Pons (tissue), 1 donor: ENCODE data around the gene HOXB5.

Experiments
- DNase-seq: peaks from one replicate; pipeline ENCODE4 v3.0.0-alpha.2; 2016; ENCODE audit warnings: low spot score

Gene HOXB5

DNA sequence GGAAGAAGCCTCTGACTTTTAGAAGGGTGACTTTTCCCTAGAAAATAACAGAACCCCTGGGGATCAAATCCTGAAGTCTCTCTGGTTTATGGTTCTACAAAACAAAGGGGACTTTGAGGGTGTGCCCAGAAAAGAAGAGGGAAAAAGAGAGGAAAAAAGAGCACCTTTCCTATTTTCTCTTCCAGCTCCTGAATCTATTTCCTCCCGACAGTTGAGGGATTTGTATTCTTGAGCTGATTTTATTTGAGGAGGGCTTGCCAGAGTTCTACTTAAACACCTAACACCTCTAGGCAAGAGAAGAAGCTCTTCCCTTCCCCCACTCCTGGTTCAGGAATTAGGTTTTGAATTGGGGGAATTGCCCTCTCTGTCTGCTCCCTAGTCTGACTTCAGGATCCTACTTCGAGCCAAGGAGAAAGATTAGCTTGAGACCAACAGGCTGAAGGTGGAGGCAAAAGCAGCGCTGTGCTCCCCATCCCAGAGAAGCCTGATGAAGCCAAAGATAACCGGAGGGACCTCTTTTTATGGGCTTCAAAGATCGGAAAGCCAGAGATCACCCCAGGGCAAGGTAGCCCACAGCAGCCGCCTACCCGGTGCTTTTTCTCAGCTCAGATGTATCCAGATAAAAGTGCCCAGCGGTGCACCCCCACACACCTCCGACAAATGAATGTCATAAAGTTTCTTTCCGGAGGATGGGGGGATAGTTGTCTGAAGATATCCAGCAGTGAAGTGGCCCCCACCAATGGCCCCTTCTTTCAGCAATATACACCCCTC lies 4.3 kb downstream of the HOXB5 start:
- no peak for DNase-seq

DNA sequence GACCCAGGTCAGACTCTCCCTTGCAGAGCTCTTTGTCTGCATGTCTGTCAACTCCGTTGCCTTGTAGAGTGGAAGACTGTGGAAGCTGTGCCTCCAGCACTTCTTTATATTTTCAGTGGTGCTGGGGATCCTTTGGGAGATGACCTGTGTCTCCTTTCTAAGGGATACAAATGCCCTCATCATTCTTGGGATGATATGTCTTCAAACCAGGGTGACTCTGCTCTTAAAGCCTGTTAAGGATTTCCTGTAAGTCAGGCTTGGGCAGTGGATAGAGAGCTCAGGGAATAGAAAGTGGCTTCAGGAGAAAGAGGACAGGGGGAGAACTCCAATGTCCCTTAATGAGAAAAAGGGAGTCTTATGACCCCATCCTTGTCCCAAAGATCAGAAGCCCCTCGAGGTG lies 5.1 kb downstream of the HOXB5 start:
- no peak for DNase-seq

DNA sequence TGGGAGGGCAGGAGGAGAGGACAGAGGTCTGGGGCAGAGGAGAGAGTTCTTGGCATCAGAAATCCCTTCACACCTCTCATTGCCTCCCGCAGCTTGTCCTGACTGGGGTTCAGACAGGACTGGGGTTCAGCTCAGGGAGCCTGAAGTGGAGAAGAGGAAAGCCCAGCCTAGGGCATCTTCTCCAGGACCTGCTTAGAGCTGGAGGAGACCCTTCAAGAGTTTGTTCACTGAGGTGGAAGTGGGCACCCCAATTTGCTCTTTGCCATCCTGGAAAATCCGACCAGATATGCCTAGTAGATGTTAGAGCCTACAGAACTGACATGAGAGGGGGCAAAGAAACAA lies 5.5 kb downstream of the HOXB5 start:
- DNase-seq, result no peak

DNA sequence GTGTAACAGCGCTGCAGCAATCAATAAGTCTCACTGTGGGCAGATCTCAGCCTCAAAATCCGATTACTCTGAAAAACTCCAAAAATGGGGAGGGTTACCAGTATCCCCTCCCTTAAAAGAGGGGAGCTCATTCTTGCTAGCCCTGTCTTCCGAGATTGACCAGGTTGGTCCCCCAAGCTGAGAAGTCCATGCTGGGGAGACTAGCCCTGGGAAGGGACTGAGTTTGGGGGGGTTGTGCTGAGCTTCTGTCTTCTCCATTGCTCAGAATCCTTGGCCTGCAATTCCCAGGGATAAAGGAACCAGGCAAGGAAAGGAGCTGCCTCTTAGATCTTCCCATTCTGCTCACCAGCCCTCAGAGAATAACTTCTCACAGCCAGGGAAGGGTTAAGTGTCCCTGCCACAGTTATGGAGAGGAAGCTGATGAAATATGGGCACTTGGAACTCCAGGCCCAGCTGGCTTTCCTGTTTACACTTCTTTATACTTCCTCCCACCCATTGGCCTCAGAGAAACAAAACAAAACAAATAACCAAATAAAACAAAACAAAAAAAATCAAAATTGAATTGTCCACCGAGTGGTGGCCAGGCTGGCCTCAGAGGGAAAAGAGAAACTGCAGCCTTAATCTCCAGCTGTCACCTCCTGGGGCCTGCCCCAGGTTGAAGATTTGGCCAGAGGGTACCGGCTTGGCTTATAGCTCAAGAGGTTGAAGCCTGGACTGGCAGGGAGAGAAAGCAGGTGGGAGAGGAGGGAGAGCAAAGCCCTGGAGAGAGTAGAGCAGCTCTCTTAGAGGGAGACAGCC lies 6.1 kb downstream of the HOXB5 start:
- no peak for DNase-seq

DNA sequence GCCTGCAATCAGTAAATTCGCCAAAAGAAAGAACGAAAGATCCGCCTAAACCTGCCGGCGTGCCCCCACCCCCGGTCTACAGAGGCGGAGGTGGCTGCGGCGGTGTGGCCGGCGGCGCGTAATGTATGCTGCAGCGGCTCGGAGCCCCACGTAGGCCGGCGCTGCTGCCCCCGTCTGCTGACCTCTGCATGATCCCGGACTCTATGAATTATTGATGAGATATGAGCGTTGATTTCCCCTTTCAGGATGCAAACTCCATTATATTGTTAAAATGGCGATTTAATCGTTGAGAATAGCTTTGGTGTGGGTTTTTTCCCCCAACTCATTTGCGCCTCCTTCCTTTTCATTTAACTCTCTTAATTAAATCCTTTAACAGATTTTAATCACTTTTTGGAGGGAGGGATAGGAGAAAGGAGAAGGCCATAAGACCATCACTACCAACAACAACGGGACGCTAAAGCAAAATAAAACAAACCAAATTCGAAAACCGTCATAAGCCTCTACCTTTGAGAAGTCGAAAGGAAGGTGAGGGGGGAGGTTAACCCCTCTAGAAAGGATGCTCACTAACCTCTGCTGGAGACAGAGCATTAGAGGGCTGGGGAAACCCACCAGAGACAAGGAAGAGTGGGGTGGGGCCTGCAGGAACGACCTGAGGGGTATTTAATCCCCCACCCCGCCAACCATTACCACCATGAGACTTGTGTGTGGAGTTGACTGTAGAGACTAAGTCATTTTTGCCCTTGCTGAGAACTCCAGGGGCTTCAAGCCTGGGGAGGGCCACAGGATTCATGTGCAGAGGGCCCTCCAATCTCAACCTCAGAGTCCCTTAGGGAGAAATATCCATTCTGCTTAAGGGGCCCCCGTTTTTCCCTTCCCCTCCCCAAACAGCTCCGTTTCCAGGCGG lies 7.0 kb downstream of the HOXB5 start:
- DNase-seq, result no peak

DNA sequence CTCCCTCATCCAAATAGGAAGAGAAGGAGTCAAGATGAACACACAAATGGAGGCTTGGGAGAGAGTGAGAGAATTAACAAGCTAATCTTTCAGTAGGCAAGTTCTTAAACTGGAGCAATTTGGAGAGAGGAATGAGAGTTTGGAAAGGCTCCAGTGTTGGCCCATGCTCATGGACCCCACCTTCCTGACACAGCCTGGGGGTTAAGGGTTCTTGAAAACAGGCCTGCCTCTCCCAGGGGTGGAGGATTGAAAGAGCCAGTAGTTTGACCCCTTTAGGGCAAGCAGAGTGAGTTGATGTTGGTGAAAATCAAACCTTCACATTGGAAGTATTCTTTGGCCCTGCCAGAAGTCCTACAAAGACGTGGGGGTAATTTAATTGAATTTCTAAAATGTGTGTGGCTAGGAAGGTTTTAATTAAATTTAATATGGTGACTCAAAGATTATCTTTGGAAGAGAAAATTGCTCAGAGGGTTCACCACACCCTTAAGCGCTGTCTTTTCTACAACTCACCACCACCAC lies 9.3 kb downstream of the HOXB5 start:
- DNase-seq, result no peak

DNA sequence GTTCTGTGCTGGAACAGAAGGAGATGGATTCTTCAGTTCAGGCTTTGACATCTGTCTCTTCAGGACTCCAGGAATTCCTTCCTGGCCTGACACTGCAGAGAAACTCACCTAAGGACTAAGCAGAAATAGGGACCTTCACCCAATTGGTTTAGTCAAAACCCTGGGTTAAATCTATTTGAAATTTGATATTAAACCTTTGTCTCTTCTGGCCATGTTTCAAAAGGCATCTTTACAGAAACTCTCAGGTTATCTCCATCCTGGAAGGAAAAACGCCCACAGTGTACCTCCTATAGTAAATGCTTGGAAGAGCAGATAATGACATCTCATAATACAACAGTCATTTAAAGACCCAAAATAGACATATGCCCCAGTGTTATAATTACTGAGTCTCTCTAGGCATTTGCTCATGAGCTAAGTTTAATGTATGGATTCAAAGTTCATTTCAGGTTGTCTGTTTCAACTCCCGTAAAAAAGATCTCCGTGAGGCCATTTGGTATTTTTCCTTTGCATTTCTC lies 9.8 kb downstream of the HOXB5 start:
- DNase-seq, result no peak

DNA sequence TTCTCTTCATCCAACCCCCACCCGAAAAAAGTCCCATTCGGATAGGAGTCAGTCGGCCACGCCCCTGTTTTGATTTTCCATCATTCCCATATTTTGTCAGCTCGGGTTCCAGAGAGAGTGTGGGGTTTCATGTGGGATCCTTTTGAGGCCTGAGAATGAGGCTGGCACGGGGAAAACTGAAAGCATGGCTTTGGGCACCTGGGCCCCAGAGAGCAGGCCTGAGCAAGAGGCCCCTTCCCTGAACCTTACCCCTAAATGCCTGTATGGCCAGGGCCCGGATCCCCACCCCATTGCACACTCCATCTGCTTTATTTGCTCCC lies 10.9 kb downstream of the HOXB5 start:
- DNase-seq, result no peak

DNA sequence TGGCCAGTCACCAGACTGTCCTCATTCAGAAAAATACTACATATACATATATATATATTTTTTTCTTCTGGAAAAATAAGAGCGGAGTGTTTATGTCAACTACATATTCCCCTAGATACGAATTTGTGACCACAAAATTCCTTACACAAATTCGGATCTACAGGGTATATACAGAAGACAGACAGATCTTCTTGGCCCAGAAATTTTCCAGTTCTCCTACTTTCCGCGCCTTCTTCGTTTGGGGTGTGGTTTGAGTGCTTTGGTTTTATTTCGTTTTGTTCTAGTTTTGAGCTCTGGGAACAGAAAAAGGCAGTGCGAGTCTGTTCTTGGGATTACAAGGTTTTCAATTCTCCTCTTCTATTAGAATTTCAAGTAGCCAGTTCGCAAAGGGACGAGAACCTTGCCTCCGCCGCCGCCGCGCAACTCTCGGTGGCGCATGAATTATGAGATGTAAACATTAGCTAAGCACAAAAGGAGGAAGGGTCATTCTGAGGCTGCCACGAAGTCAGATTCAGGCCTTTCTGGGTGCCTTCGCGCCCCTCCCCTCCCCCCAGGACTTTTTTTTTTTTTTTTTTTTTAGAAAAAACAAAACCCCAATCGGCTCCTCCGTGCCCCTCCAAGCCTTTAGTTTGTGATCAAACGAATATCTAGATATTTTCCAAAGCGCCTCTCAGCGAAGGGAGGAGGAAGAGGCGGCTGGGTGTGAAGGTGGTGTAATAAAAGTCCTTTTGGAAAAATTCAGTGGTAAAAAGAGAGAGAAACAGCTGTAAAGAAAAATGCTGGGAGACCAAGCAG lies 13.6 kb downstream of the HOXB5 start:
- no peak for DNase-seq

DNA sequence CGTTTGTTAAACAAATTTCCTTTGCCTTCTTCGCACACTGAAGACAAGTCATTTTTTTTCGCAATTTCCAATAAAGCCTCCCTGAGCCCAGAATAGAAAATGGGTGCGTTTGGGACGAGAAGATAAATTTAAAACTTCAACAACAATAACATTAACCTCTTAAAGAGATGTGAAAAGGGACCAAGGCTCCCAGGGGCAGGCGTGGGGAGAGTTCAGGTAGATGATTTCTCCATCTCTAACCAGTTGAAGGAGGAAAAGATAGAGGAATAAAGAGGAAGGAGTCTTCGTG lies 14.2 kb downstream of the HOXB5 start:
- no peak for DNase-seq

DNA sequence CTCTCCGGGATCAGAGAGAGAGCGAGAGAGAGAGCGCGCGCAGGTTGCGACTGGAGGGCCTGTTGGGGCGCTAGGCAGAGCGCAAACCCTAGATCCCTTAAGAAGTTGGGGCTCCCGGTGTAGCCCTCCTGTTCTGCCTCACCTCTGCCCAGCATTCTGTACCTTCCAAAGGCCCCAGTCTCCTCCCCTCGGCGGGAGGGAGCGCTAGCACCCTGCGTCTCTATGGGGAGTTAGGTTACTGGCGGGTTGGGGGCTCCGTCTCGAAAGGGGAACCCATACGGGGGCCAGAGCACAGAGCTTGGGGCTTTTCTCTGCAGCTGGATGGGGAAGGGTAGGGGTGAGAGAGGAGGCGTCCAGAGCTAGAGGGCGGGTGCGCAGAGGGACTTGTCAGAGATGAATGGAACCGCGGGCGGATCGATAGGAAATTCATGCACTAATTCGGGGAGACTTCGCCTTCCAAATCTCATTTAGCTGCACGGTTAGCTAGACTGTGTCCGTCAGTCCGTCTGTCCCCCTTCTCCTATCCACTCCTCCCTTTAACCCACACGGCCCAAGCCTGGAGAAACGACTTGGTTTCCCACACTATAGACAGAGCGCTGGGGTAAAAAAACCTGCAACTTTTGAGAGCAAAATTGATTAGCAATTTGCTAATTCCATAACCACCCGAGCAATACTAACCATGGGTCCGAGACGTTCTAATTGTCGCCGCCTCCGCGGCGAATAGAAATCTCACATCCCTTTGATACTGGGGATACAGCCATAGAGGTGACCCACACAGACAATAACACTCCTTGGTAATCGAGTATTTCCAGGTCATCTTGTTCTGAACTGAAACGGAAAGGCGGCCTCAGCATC lies 14.7 kb downstream of the HOXB5 start:
- DNase-seq, result no peak

DNA sequence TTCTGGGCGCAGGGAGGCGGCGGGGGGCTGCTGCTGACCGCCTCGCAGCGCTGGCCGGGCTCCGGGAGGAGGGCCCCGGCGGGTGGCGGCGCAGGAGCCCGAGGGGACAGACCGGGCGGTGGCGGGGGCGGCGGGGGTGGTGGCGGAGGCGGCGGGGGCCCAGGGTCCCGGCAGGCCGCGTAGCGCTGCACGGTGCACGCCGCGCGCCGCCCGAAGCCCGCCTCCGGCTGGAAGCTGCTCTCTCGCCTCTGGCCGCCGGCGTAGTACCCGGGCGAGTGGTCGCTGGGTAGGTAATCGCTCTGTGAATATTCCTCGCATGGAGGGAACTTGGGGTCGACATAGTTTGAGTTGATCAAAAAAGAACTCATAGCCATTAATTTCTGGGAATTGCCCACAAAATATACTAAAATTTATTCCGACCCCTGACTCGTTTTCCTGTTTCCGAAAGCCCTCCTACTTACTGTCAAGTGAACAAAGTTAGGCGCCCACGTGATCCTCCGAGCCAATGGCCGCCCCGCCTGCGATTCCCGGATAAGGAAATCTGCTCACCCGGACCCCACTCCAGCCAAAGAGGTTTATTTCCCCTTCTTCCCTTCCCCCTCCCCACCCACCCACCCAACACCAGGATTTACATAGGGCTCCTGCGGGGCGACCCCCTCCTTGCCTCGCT lies 15.5 kb downstream of the HOXB5 start, which contains the start of gene HOXB4:
Gene HOXB4 (minus strand): TSS at position 405 of the 670 bp plus-strand sequence. CDS start 31 bp downstream, at position 374.
- no peak for DNase-seq

DNA sequence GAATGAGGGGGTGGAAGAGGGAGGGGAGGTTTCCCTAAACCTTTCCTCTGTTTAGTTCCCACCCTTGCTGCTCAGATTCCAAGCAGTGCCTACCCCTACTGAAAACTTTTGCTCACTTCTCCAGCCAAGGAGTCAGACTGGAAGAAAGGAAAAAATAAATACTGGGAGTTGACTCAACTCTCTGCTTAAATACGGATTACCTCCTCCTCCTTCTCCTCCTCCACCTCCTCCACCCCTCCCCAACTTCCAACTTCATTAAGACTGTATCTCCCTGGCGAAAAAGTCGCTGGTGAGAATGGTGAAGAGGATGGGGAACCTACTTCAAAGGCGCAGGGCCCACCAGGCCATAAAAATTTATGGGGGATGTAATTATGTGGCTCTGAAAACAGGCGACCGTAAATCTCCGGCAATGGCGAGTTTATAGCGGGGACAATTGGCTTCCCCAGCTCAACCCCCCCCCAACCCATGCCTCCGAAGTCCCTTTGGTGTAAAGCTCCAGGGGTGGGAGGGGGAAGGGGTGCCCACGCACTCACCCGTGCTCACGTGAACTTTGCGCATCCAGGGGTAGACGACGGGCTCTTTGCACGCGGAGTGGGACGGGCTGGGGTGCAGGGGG lies 16.1 kb downstream of the HOXB5 start:
- no peak for DNase-seq

DNA sequence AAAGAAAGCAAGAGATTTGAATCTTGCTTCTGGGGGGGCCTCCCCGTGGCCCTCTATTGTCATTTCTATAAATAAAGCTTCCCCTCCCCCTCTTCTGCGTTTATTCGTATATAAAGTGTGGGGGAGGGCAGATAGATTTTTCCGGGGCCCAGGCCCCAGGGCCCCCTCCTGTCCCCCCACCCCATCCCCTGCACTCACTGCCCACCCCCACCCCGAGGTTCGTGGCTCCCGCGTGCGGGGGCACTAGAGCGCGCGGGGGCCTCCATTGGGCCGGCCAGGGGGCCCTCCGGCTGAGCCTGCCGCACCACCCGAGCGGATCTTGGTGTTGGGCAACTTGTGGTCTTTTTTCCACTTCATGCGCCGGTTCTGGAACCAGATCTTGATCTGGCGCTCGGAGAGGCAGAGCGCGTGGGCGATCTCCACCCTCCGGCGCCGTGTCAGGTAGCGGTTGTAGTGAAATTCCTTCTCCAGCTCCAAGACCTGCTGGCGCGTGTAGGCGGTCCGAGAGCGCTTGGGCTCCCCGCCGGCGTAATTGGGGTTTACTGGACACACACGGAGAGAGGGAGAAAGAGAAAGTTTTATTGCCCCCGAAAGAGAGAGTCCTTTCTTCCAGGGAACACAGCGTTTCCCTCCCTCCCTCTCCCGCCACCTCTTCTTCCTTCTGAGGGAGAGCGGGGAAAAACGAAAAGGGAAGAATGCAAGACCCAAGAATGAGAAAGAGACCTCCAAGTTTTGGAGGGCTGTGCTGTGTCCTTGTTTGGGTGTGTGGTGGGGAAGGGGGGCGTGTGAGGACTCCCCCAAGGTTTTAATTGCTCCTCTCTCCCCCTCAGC lies 16.9 kb downstream of the HOXB5 start:
- no peak for DNase-seq

DNA sequence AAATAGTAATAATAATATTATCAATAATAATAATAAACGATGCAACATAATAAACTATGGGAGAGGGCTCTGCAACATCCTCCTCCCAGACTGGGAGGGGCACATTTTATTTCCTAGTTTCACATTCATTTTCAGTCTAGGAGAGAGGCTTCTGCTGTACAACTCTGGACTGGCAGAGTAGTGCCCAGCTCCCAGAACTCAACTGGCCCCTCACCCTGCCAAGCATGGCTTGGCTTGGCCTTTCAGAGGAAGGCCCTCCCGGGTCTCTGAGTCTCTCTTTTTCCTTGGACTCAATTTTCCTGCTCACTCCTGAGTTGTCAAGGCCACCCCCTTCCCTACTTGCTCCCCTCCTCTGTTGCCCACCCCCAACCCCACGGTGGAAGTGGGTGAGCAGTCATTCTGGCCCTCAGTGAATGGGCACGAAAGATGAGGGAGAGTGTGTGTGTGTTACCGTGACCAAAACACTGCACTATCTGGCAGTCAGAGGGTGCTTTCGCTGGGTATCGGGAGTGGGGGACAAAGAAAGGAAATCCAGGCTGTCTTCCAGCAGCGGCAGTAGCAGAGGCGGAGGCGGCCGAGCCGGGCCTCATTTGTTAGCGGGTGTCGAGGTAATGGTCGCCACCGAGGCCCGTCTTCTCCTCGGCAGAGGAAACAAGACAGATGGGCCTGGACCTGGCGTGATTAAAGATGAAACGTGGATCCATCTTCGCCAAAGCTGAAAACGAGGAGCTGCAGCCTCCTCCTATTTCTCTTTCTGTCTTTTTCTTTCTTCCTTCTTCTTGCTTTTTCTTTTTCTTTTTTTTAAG lies 17.7 kb downstream of the HOXB5 start:
- no peak for DNase-seq

DNA sequence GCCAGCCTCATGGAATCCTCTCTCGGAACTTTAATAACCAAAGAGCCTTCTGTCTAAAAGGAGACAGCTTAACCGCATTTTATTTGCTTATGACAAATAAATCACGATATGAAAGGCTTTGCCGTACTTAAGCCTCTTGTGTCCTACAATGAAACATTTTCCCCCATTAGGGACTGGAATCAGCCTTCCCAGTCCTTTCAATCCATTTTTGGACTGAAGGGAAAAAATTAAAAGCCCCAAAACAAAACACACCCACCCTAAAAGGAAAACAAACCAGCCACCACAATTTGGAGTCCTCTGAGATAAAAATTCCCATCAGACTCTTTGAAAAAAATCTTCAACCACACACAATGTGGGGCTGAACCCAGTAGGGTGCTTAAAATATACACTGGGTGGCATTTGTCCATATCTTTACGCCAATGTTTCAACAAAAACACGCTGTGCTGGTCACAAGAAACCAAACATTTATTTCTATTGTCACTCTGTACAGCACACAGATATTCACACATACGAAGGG lies 18.5 kb downstream of the HOXB5 start:
- no peak for DNase-seq

DNA sequence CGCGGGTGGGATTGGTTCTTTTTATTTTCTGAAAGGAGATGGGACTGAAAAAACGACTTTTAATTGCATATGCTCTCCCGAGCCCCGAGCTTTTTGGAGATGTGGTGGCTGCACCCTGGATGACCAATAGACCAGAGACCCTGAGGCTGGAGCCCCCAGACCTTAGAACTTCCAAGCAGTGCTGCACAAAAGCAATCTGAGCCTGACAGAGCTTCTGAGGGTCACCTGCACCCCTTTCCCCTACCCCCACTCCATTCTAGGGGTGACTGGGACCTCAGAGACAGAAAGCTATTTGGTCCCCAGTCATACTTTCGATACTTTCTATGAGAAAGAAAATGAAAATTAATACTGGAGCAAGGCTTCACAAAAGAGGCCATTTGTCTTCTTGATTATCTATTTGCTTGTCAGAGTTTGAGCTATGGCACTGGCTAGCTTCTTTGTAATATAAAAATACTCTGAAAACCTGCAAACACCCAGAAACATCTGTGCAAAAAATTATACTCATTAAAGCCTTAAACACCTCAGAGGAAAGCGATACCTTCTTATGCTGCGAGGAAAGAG lies 19.0 kb downstream of the HOXB5 start:
- no peak for DNase-seq
